Gastrocnemius medialis (tissue), 4 donors: ENCODE measurements around the gene MDGA2. TPM values are rescaled to one million over a fixed set of nuclear protein-coding genes. Genes with fewer than 3 reads are reported as not detected.

Experiments used
- ATAC-seq, 2 donors: fragments of 150-250 bp; one replicate each; pipeline ENCODE4 v1.9.1; 2016
- DNase-seq, 2 donors: peaks; one replicate each; pipeline ENCODE4 v3.0.0-alpha.2; 2019
- H3K27ac ChIP-seq, 4 donors: fragments of 200-600 bp; sonication (generic); 1 replicate in 1 of 4; 2 replicates in 3 of 4; pipeline ENCODE4 v1.5.1; 2016 to 2018; ENCODE audit warnings: mild to moderate bottlenecking in 2 of 4, moderate library complexity in 1 of 4
- H3K27me3 ChIP-seq, 3 donors: fragments of 200-600 bp; sonication (generic) in 2 of 3; 1 replicate in 1 of 3; 2 replicates in 2 of 3; pipeline versions ENCODE4 v1.5.1 to v1.6.0; 2016 to 2019; ENCODE audit warnings: mild to moderate bottlenecking in 1 of 3, moderate library complexity in 1 of 3
- H3K36me3 ChIP-seq, 2 donors: fragments of 200-600 bp; sonication (generic) in 1 of 2; one replicate each; pipeline ENCODE4 v1.5.1; 2017 to 2018
- H3K4me1 ChIP-seq, 2 donors: fragments of 200-600 bp; sonication (generic) in 1 of 2; one replicate each; pipeline ENCODE4 v1.5.1; 2016 to 2017; ENCODE audit warnings: mild to moderate bottlenecking in 2 of 2
- H3K4me3 ChIP-seq, 4 donors: fragments of 200-600 bp; sonication (generic) in 3 of 4; 1 replicate in 1 of 4; 2 replicates in 3 of 4; pipeline ENCODE4 v1.5.1; 2016 to 2019; ENCODE audit warnings: mild to moderate bottlenecking in 2 of 4
- H3K9me3 ChIP-seq, 3 donors: fragments of 200-600 bp; sonication (generic) in 2 of 3; 1 replicate in 1 of 3; 2 replicates in 2 of 3; pipeline ENCODE4 v1.5.1; 2016 to 2019
- CTCF ChIP-seq, 5 experiments: fragments of 450-650 bp in 3 of 5; fragments of 200-600 bp in 2 of 5; sonication (generic) in 2 of 5; IDR thresholded peaks in 4 of 5; conservative IDR thresholded peaks in 1 of 5; 1 replicate in 4 of 5; 2 replicates in 1 of 5; pipeline ENCODE4 v1.5.1; 2016 to 2019; ENCODE audit warnings: antibody characterized with exemption in 5 of 5, mild to moderate bottlenecking in 3 of 5, moderate library complexity in 3 of 5
- POLR2A ChIP-seq, 2 donors: fragments of 450-650 bp; IDR thresholded peaks; one replicate each; pipeline ENCODE4 v1.6.1; 2017; ENCODE audit warnings: antibody characterized with exemption in 2 of 2, mild to moderate bottlenecking in 2 of 2, moderate library complexity in 2 of 2
- in situ Hi-C, 4 donors: fragments of 200-750 bp; cut with MboI; loops; one replicate each; pipeline versions ENCODE4 v1.15.0 to v1.8.0; 2017; ENCODE audit warnings: low sequenced_read_pairs in 4 of 4
- intact Hi-C: fragments of 100-400 bp; cut with DNase I; formaldehyde crosslinking; loops from one replicate; pipeline ENCODE4 v1.15.1; 2023; ENCODE audit warnings: low total_unique reads
- total RNA-seq, 4 donors: library from RNA; depleted of rRNA; stranded (reverse); fragments of >200 nt; gene quantifications; one replicate each; pipeline versions ENCODE4 v1.1.0 to v1.2.3, GENCODE V29; 2016

The MDGA2 gene
- total RNA-seq, 4 donors from 2014 or later: not detected

GRCh38 chr14:47332106-47332505 lies 343.3 kb downstream of the MDGA2 start:
- Histone ChIP-seq H3K36me3 (no peaks in the 10 kb centered on the region), H3K27me3 (no peaks in the 10 kb centered on the region), H3K27ac (no peak overlapping the region), H3K9me3 (no peaks in the 10 kb centered on the region), H3K4me1 (no peaks in the 10 kb centered on the region), H3K4me3 (no peak overlapping the region)
- DNase-seq: no peak
- in situ Hi-C loops: no loop called here
- ATAC-seq: no peak
- no peak for TF ChIP-seq CTCF (IDR thresholded peaks at IDR 0.05 in 4 of 5, conservative IDR thresholded peaks at IDR 0.05 in 1 of 5)
- no peak for TF ChIP-seq POLR2A (IDR thresholded peaks at IDR 0.05)
- intact Hi-C loops: no loop called here

GRCh38 chr14:47328376-47328775 lies 347.0 kb downstream of the MDGA2 start:
- ATAC-seq (no peak), DNase-seq (no peak)
- Histone ChIP-seq H3K36me3 (no peaks in the 10 kb centered on the region), H3K4me3 (no peak overlapping the region), H3K27me3 (no peaks in the 10 kb centered on the region), H3K4me1 (no peaks in the 10 kb centered on the region), H3K9me3 (no peaks in the 10 kb centered on the region), H3K27ac (no peak overlapping the region)
- TF ChIP-seq CTCF (IDR thresholded peaks at IDR 0.05 in 4 of 5, conservative IDR thresholded peaks at IDR 0.05 in 1 of 5) (no peak), POLR2A (IDR thresholded peaks at IDR 0.05) (no peak)
- intact Hi-C loops: no loop called here
- in situ Hi-C loops: no loop called here

GRCh38 chr14:47327336-47327735 lies 348.1 kb downstream of the MDGA2 start:
- H3K27ac ChIP-seq: no peak overlapping the region
- H3K4me3 ChIP-seq: no peak overlapping the region
- in situ Hi-C loops: no loop called here
- H3K27me3 ChIP-seq: no peaks in the 10 kb centered on the region
- H3K36me3 ChIP-seq: no peaks in the 10 kb centered on the region
- no peaks in the 10 kb centered on the region for H3K4me1 ChIP-seq
- no peak for DNase-seq
- no peak for ATAC-seq
- intact Hi-C loops: no loop called here
- no peaks in the 10 kb centered on the region for H3K9me3 ChIP-seq
- no peak for TF ChIP-seq CTCF (IDR thresholded peaks at IDR 0.05 in 4 of 5, conservative IDR thresholded peaks at IDR 0.05 in 1 of 5)
- no peak for TF ChIP-seq POLR2A (IDR thresholded peaks at IDR 0.05)

- Histone ChIP-seq H3K4me1 (no peaks in the 10 kb centered on the region), H3K27ac (no peak overlapping the region), H3K27me3 (no peaks in the 10 kb centered on the region), H3K9me3 (no peaks in the 10 kb centered on the region), H3K4me3 (no peak overlapping the region), H3K36me3 (no peaks in the 10 kb centered on the region)
- DNase-seq (no peak), ATAC-seq (no peak)
- intact Hi-C loops (no loop called here), in situ Hi-C loops (no loop called here)
- no peak for TF ChIP-seq POLR2A (IDR thresholded peaks at IDR 0.05)
Observed at GRCh38 chr14:47322751-47323150, 352.7 kb downstream of the MDGA2 start.

GRCh38 chr14:47302121-47302520 lies 373.3 kb downstream of the MDGA2 start:
- H3K27me3 ChIP-seq: no peaks in the 10 kb centered on the region
- intact Hi-C loops: no loop called here
- TF ChIP-seq POLR2A (IDR thresholded peaks at IDR 0.05) (no peak), CTCF (IDR thresholded peaks at IDR 0.05 in 4 of 5, conservative IDR thresholded peaks at IDR 0.05 in 1 of 5) (no peak)
- H3K27ac ChIP-seq: no peak overlapping the region
- no peaks in the 10 kb centered on the region for H3K9me3 ChIP-seq
- H3K4me3 ChIP-seq: no peak overlapping the region
- ATAC-seq (no peak), DNase-seq (no peak)
- in situ Hi-C loops: no loop called here
- H3K4me1 ChIP-seq: no peaks in the 10 kb centered on the region
- no peaks in the 10 kb centered on the region for H3K36me3 ChIP-seq
